HG03439 (cell line): ENCODE measurements around the gene GRK6.

Experiments
- ATAC-seq: cut with Tn5 transposase; IDR thresholded peaks from one replicate; pipeline ENCODE4 v1.9.1; 2021; ENCODE audit warnings: mild to moderate bottlenecking, moderate library complexity; ENCODE audit not compliant: unreplicated experiment

Gene GRK6

GRCh38 chr5:177450667-177451424 is 24.4 kb downstream of the GRK6 start:
- ATAC-seq, result no peak

- no peak for ATAC-seq
These were observed 26.5 kb downstream of the GRK6 start for GRCh38 chr5:177452688-177453638.

GRCh38 chr5:177453852-177454396 is 27.4 kb downstream of the GRK6 start:
- peak; percentile 4 for ATAC-seq

- ATAC-seq, result peak; percentile 42
These were observed 28.0 kb downstream of the GRK6 start for GRCh38 chr5:177454397-177455035.

GRCh38 chr5:177455036-177455660 is 28.7 kb downstream of the GRK6 start:
- ATAC-seq, result peak; percentile 49

GRCh38 chr5:177455661-177456590 is 29.4 kb downstream of the GRK6 start:
- peak; percentile 25 for ATAC-seq

GRCh38 chr5:177456591-177456964 is 30.1 kb downstream of the GRK6 start:
- ATAC-seq, result no peak

- ATAC-seq, result peak; percentile 31
These were observed 30.7 kb downstream of the GRK6 start for GRCh38 chr5:177456976-177457851.

- no peak for ATAC-seq
These were observed 31.6 kb downstream of the GRK6 start for GRCh38 chr5:177457852-177458681.

GRCh38 chr5:177458912-177459350 is 32.5 kb downstream of the GRK6 start:
- ATAC-seq, result no peak

GRCh38 chr5:177459357-177459756 is 32.9 kb downstream of the GRK6 start:
- no peak for ATAC-seq

- ATAC-seq, result no peak
These were observed 33.5 kb downstream of the GRK6 start for GRCh38 chr5:177459819-177460628.

- ATAC-seq, result no peak
These were observed 35.7 kb downstream of the GRK6 start for GRCh38 chr5:177462021-177462670.

- ATAC-seq, result no peak
These were observed 38.6 kb downstream of the GRK6 start for GRCh38 chr5:177465044-177465443.

GRCh38 chr5:177466861-177467260 is 40.4 kb downstream of the GRK6 start:
- ATAC-seq, result no peak

GRCh38 chr5:177467436-177467835 is 41.0 kb downstream of the GRK6 start:
- ATAC-seq, result no peak
